ENCODE results near the gene GLS2.

GLS2 gene

DNA sequence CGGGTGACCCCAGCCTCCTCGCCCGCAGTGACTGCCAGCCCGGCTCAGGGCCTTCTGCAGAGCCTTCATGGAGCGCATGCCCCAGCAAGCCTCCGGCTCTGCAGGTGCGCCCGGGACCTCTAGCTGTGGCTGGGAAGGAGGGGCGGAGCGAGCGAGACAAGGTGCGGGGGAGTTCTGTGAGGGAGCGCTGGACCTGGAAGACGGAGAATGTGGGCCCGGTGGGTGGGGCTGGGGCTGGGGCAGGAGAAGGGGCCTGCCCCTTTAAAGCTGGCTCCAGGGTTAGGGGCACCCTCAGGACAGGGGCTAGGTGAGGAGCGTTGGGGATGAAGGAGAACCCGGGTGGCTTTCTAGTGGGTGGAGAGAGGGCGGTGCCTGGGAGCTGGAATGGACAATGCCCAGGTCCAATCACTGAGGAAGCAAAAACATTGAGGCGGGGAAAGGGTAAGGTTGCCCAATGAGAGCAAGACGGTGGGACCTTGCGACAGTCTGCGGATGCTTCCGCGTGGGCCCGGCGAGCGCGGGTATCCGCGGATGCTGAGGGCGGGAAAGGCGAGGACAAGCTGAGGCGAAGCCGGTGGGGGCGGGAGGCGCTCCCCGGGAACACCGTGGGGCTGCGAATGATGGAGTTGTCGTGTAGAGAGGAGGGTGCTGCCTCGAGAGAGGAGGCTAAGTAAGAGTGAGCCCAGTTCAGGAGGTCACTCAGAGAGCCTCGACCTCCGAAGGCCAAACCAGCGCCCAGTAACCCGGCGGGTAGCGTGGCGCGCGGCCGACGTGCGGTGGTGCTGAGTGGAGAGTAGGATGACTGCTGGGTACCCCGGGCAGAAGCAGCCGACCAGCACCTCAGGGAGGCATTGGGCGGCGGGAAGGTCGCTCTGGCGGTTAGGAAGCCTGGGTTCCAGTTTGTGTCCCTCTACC lies at the start of gene GLS2:
Gene GLS2, minus strand, starts transcription at position 121 of the 915 bp plus-strand sequence. Its CDS starts 43 bp downstream, at position 78.
- TF ChIP-seq CREB5 (CRISPR knock-in tag; IDR thresholded peaks at IDR 0.05; ENCODE audit: low read depth) (no peak), SNAI2 (CRISPR knock-in tag; IDR thresholded peaks at IDR 0.05) (no peak), ZNF565 (CRISPR knock-in tag; conservative IDR thresholded peaks at IDR 0.05; ENCODE audit: low read depth) (no peak), ZNF70 (CRISPR knock-in tag; IDR thresholded peaks at IDR 0.05) (no peak), BACH2 (CRISPR knock-in tag; IDR thresholded peaks at IDR 0.05; ENCODE audit: borderline replicate concordance) (no peak), POU6F1 (CRISPR knock-in tag; IDR thresholded peaks at IDR 0.05; ENCODE audit: borderline replicate concordance, low read depth) (no peak), ZC3H10 (CRISPR knock-in tag; IDR thresholded peaks at IDR 0.05) (no peak), ISL1 (CRISPR knock-in tag; IDR thresholded peaks at IDR 0.05) (no peak), ZFP3 (CRISPR knock-in tag; IDR thresholded peaks at IDR 0.05) (no peak), ZFP30 (CRISPR knock-in tag; IDR thresholded peaks at IDR 0.05) (no peak), GLIS3 (CRISPR knock-in tag; IDR thresholded peaks at IDR 0.05) (no peak), ZNF8 (CRISPR knock-in tag; IDR thresholded peaks at IDR 0.05) (no peak), TCF4 (CRISPR knock-in tag; IDR thresholded peaks at IDR 0.05; ENCODE audit: borderline replicate concordance) (no peak)
- TF ChIP-seq, protein P1, sequence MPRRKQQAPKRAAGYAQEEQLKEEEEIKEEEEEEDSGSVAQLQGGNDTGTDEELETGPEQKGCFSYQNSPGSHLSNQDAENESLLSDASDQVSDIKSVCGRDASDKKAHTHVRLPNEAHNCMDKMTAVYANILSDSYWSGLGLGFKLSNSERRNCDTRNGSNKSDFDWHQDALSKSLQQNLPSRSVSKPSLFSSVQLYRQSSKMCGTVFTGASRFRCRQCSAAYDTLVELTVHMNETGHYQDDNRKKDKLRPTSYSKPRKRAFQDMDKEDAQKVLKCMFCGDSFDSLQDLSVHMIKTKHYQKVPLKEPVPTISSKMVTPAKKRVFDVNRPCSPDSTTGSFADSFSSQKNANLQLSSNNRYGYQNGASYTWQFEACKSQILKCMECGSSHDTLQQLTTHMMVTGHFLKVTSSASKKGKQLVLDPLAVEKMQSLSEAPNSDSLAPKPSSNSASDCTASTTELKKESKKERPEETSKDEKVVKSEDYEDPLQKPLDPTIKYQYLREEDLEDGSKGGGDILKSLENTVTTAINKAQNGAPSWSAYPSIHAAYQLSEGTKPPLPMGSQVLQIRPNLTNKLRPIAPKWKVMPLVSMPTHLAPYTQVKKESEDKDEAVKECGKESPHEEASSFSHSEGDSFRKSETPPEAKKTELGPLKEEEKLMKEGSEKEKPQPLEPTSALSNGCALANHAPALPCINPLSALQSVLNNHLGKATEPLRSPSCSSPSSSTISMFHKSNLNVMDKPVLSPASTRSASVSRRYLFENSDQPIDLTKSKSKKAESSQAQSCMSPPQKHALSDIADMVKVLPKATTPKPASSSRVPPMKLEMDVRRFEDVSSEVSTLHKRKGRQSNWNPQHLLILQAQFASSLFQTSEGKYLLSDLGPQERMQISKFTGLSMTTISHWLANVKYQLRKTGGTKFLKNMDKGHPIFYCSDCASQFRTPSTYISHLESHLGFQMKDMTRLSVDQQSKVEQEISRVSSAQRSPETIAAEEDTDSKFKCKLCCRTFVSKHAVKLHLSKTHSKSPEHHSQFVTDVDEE (CRISPR knock-in tag; IDR thresholded peaks at IDR 0.05): no peak
- ATAC-seq: peak; percentile 98

- no peak for ATAC-seq
- TF ChIP-seq ZNF565 (CRISPR knock-in tag; conservative IDR thresholded peaks at IDR 0.05; ENCODE audit: low read depth): no peak
- TF ChIP-seq CSDC2 (CRISPR knock-in tag; IDR thresholded peaks at IDR 0.05): no peak
- no peak for TF ChIP-seq ARNTL (CRISPR knock-in tag; IDR thresholded peaks at IDR 0.05; ENCODE audit: borderline replicate concordance, low read depth)
- no peak for TF ChIP-seq POU6F1 (CRISPR knock-in tag; IDR thresholded peaks at IDR 0.05; ENCODE audit: borderline replicate concordance, low read depth)
- no peak for TF ChIP-seq CSRNP3 (CRISPR knock-in tag; IDR thresholded peaks at IDR 0.05)
- TF ChIP-seq ESRRG (CRISPR knock-in tag; IDR thresholded peaks at IDR 0.05): no peak
- TF ChIP-seq ISL1 (CRISPR knock-in tag; IDR thresholded peaks at IDR 0.05): no peak
- TF ChIP-seq ZC3H10 (CRISPR knock-in tag; IDR thresholded peaks at IDR 0.05): no peak
- TF ChIP-seq ZNF70 (CRISPR knock-in tag; IDR thresholded peaks at IDR 0.05): no peak
- no peak for TF ChIP-seq OSR1 (CRISPR knock-in tag; IDR thresholded peaks at IDR 0.05)
Observed at GRCh38 chr12:56537546-56537945, 49.6 kb upstream of the GLS2 start.

DNA sequence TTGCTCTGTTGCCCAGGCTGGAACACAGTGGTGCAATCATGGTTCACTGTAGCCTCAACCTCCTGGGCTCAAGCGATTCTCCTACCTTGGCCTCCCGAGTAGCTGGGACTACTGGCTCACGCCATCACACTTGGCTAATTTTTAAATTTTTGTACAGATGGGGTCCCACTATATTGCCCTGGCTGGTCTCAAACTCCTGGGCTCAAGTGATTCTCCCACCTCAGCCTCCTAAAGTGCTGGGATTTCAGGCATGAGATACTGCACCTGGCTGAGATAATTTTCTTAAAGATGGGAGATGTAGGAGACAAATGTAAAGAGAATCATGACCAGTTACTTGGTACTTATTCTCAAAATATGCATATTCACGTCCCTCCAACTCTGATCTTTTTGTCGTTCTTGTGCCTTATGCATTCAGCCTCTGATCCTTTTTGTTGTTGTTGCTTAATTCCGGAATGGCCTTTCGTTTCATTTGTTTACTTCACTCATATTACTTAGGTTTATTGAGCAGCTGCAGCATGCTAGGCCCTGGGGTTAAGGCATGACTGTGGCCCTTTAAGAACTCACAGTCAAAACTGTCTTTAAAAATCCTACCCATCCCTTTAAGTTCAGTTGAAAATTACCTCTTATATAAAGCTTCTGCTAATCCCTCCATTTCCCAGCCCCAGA lies 42.6 kb upstream of the GLS2 start:
- TF ChIP-seq CSDC2 (CRISPR knock-in tag; IDR thresholded peaks at IDR 0.05): no peak
- no peak for TF ChIP-seq ZFP30 (CRISPR knock-in tag; IDR thresholded peaks at IDR 0.05)
- TF ChIP-seq ZNF565 (CRISPR knock-in tag; conservative IDR thresholded peaks at IDR 0.05; ENCODE audit: low read depth): no peak
- TF ChIP-seq CSRNP3 (CRISPR knock-in tag; IDR thresholded peaks at IDR 0.05): no peak
- TF ChIP-seq TOX (CRISPR knock-in tag; IDR thresholded peaks at IDR 0.05; ENCODE audit: borderline replicate concordance): no peak
- no peak for TF ChIP-seq TCF4 (CRISPR knock-in tag; IDR thresholded peaks at IDR 0.05; ENCODE audit: borderline replicate concordance)
- TF ChIP-seq ZNF70 (CRISPR knock-in tag; IDR thresholded peaks at IDR 0.05): no peak
- TF ChIP-seq RARB (CRISPR knock-in tag; IDR thresholded peaks at IDR 0.05): no peak
- no peak for TF ChIP-seq ZFP3 (CRISPR knock-in tag; IDR thresholded peaks at IDR 0.05)
- TF ChIP-seq, protein P1 (CRISPR knock-in tag; IDR thresholded peaks at IDR 0.05): no peak
- ATAC-seq: no peak
